ENCODE measurements around the gene ACAP2. TPM values are rescaled to one million over a fixed set of nuclear protein-coding genes. Genes with fewer than 3 reads are reported as not detected.

ACAP2 gene
- total RNA-seq, 4 donors from 2014 or later, result 38.3 to 66.0 (median 49.2) TPM

DNA sequence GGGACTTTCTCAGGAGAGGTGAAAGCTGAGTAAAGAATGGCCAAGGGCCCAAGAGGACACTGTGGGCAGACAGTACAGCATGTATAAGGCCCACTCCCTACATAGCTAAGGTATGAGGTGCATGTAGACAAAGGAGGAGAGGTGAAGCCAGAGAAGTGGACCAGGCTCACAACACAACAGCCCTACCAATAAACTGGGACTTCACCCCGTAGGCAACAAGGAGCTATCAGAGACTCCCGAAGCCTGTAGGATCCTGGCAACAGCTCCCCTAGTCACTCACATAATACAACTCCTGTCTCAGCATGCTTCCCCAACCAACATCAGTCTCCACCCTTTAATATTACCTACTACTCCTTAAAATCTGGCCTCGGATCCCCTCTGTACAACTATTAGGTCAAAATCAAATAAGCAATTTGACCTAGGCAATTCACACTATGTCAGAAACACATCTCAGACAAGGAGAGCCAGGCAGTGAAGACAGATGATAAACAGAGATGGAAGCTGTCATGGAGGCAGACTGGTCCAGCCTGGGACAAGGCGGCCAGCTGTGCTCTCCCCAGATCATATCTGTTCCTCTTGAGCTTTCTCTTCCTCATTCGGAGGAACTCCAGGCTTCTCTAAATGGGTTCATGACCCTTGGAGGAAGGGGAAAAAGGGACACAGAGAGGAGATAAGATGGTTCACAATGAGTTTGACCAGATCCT is 173.3 kb downstream of the ACAP2 start:
- peak overlapping the region in 3 of 4 donors; percentile 88 to 90 (median 88) for H3K27ac ChIP-seq
- H3K4me1 ChIP-seq, result peaks cover 0 to 30% (median 14%) of the 10 kb centered on the region in 3 donors
- no peaks in the 10 kb centered on the region for H3K9me3 ChIP-seq
- TF ChIP-seq POLR2A (IDR thresholded peaks at IDR 0.05), result no peak
- TF ChIP-seq EP300 (IDR thresholded peaks at IDR 0.05), result no peak
- TF ChIP-seq POLR2AphosphoS5 (IDR thresholded peaks at IDR 0.05), result no peak
- TF ChIP-seq, protein P1, sequence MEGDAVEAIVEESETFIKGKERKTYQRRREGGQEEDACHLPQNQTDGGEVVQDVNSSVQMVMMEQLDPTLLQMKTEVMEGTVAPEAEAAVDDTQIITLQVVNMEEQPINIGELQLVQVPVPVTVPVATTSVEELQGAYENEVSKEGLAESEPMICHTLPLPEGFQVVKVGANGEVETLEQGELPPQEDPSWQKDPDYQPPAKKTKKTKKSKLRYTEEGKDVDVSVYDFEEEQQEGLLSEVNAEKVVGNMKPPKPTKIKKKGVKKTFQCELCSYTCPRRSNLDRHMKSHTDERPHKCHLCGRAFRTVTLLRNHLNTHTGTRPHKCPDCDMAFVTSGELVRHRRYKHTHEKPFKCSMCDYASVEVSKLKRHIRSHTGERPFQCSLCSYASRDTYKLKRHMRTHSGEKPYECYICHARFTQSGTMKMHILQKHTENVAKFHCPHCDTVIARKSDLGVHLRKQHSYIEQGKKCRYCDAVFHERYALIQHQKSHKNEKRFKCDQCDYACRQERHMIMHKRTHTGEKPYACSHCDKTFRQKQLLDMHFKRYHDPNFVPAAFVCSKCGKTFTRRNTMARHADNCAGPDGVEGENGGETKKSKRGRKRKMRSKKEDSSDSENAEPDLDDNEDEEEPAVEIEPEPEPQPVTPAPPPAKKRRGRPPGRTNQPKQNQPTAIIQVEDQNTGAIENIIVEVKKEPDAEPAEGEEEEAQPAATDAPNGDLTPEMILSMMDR (IDR thresholded peaks at IDR 0.05), result no peak
- ATAC-seq, result no peak
- H3K4me3 ChIP-seq, result peak overlapping the region in 1 of 2 donors; percentile 76
- peaks cover 0 to 14% of the 10 kb centered on the region in 2 donors for H3K36me3 ChIP-seq
- 50 to 78% methylated on average over 1 to 2 of the region's 5 CpGs for WGBS, 2 donors (ENCODE audit: low coverage in 1 of 2)
- H3K27me3 ChIP-seq, result no peaks in the 10 kb centered on the region

DNA sequence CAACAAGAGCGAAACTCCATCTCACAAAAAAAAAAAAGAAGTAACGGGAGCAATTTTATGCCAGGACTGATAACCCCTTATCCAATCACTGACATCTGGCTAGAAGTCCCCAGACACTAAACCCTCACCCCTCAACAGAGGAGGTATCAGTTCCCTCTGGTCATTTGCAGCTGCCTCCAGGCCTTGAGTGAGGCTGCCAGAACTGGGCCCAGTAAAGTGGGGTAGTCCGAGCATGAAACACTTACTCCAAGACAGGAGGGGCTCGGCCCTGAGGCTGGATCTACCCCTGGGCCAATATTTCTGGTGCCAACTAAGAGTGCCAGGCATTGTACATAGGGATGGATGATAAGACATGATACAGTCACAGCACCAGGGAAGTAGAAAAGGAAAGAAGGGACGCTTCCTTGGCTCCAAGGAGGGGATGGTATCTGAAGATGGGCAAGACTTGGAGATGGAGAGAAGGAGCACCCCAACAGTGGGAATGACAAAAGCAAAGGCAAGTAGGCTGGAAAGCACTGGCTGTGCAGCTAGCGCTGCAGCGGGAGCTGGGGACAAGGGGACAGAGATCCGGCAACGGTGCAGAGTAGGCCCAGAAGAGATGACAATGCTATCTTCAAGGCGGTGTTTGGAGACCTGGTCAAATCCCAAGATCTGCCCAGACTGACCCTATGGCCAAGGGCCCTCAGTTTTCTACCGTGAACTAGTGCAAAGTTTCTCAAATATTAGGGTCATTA is 174.1 kb downstream of the ACAP2 start:
- Histone ChIP-seq H3K9me3 (no peaks in the 10 kb centered on the region), H3K4me1 (peaks cover 0 to 30% (median 14%) of the 10 kb centered on the region in 3 donors), H3K36me3 (peaks cover 0 to 14% of the 10 kb centered on the region in 2 donors), H3K27ac (no peak overlapping the region), H3K4me3 (no peak overlapping the region), H3K27me3 (no peaks in the 10 kb centered on the region)
- TF ChIP-seq POLR2AphosphoS5 (IDR thresholded peaks at IDR 0.05) (no peak), EP300 (IDR thresholded peaks at IDR 0.05) (no peak), POLR2A (IDR thresholded peaks at IDR 0.05) (no peak)
- TF ChIP-seq, protein P1 (IDR thresholded peaks at IDR 0.05), result no peak
- 91 to 93% methylated on average over 6 to 8 of the region's 11 CpGs for WGBS, 2 donors (ENCODE audit: low coverage in 1 of 2)
- no peak for ATAC-seq

- Histone ChIP-seq H3K4me1 (peaks cover 0 to 30% (median 13%) of the 10 kb centered on the region in 3 donors), H3K9me3 (no peaks in the 10 kb centered on the region), H3K27me3 (no peaks in the 10 kb centered on the region), H3K4me3 (no peak overlapping the region), H3K27ac (no peak overlapping the region), H3K36me3 (peaks cover 0 to 14% of the 10 kb centered on the region in 2 donors)
- no peak for ATAC-seq
- TF ChIP-seq POLR2AphosphoS5 (IDR thresholded peaks at IDR 0.05) (no peak), POLR2A (IDR thresholded peaks at IDR 0.05) (no peak), EP300 (IDR thresholded peaks at IDR 0.05) (no peak)
- TF ChIP-seq, protein P1 (IDR thresholded peaks at IDR 0.05), result no peak
- 72 to 100% methylated on average over 1 to 3 of the region's 3 CpGs for WGBS, 2 donors (ENCODE audit: low coverage in 1 of 2)
These were observed 175.7 kb downstream of the ACAP2 start for GRCh38 chr3:195267096-195267495.

DNA sequence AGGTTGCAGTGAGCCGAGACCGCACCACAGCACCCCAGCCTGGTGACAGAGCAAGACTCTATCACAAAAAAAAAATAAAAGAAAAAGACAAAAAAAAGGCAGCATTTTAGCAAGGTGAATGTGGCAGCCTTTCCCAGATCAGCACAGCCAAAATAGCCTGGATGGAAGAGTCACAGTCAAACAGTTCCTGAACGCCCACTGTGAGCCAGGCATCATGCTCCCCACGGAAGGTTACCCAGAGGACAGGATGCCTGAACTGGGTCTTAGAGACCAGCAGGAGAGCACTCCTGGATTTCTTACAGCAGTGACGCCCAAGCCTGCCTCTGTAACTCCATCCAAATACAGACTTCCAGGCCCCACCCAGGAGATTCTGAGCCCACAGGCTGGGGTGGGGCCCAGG is 176.4 kb downstream of the ACAP2 start:
- Histone ChIP-seq H3K4me1 (peaks cover 0 to 23% (median 8%) of the 10 kb centered on the region in 3 donors), H3K4me3 (no peak overlapping the region), H3K36me3 (peaks cover 0 to 14% of the 10 kb centered on the region in 2 donors), H3K27ac (no peak overlapping the region), H3K27me3 (no peaks in the 10 kb centered on the region), H3K9me3 (no peaks in the 10 kb centered on the region)
- WGBS, 2 donors (ENCODE audit: low coverage in 1 of 2), result 67 to 91% methylated on average over 2 to 3 of the region's 5 CpGs
- no peak for ATAC-seq
- TF ChIP-seq POLR2AphosphoS5 (IDR thresholded peaks at IDR 0.05), result no peak
- no peak for TF ChIP-seq EP300 (IDR thresholded peaks at IDR 0.05)
- TF ChIP-seq, protein P1 (IDR thresholded peaks at IDR 0.05), result no peak
- TF ChIP-seq POLR2A (IDR thresholded peaks at IDR 0.05), result no peak

Measured in gastroesophageal sphincter (tissue), 4 donors.